NCI-H2107 treated with DMSO at 0.1 percent for 48 hours (cell line): ENCODE results near the gene SF3A1.
"Not testable (repeated sequence)": the region's sequence is repeated elsewhere in the genome, so short reads cannot be mapped to it uniquely, and the experiment has no call there.

ENCODE experiments used
- DNase-seq: peaks from one replicate; lab custom pipeline; 2025; ENCODE audit not compliant: unreplicated experiment; lab: John Stamatoyannopoulos, UW

The SF3A1 gene

GRCh38 chr22:30356449-30357235 lies at the start of gene SF3A1, which contains the start of gene CCDC157:
SF3A1 (minus strand) TSS chr22:30356894; CDS start chr22:30356792, 102 bp downstream.
CCDC157 (plus strand) TSS chr22:30357007; CDS start chr22:30366001, 8,994 bp downstream.
- DNase-seq, result peak; percentile 42

- DNase-seq, result no peak
These were observed 49.7 kb upstream of the SF3A1 start for GRCh38 chr22:30406400-30406799.

DNA sequence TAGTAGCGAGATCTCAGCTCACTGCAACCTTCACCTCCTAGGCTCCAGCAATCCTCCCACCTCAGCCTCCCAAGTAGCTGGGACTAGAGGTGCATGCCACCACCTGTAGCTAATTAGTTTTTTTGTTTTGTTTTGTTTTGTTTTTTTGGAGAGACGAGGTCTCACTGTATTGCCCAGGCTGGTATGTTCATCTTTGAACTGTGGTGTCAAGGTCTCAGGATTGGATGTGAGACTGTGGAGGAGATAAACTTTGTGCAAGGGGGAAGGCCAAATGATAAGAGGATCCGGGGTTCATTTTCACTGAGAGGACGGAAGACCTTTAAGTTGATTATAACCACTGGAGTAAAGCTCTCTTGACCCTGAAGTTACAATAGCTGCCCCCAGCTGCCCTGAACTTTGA lies 49.0 kb upstream of the SF3A1 start:
- DNase-seq, result no peak

GRCh38 chr22:30404307-30404706 lies 47.6 kb upstream of the SF3A1 start:
- DNase-seq, result no peak

- not testable (repeated sequence) for DNase-seq
These were observed 46.0 kb upstream of the SF3A1 start for GRCh38 chr22:30402766-30403104.

GRCh38 chr22:30402028-30402765 lies 45.5 kb upstream of the SF3A1 start:
- no peak for DNase-seq

- DNase-seq, result not testable (repeated sequence)
These were observed 44.3 kb upstream of the SF3A1 start for GRCh38 chr22:30401024-30401423.

- DNase-seq, result no peak
These were observed 43.5 kb upstream of the SF3A1 start for GRCh38 chr22:30400159-30400558.

DNA sequence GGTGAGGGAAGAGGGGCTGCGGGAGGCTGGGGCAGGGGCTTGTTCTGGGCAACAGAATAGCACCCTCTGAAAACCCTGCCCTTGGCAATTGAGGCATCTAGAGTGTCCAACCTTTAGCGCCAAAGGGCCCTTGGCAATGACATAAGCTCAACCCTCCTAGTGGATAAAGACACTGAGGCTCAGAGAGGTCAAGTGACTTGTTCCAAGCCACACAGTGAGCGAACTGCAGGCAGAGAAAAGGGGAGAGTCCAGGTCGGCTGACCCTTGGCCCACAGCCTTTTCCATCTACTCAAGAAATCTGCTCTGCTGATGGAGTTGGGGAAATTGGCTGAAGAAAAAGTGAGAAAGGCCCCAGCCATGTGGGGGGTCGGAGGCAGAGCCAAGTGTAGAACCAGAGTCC lies 43.0 kb upstream of the SF3A1 start:
- no peak for DNase-seq

DNA sequence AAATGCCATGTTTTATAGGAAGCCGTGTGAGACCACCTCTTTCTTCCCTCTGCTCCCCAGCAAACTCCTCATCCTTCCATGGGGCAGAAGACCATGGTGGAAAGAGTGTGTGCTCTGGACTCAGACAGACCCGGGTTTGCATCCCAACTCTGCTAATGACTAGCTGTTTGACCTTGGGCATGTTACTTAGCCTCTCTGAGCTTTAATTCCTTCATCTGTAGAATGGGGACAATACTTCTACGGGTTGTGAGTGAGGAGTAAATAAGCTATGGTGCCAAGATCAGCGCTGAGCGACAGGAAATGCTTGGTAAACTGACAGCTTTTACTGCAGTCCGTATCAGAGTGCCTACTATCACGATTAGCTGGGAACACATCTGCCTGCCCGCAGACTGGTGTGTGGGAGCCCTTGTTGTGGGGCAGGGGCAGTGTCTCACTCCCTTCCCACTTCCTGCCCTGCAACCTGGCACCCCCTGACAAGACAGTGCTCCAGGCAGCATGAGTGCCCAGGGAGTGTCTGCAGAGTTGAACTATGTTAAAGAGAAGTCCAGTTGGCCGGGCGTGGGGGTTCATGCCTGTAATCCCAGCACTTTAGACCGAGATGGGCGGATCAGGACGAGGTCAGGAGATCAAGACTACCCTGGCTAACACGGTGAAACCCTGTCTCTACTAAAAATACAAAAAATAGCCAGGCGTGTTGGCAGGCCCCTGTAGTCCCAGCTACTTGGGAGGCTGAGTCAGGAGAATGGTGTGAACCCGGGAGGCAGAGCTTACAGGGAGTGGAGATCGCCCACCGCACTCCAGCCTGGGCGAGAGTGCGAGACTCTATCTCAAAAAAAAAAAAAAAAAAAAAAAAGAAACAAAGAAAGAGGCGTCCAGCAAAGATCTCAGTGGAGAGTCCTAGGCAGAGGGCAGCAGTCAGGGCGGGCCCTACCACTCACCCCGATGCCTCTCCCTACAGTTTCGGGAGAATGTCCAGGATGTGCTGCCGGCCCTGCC lies 42.3 kb upstream of the SF3A1 start:
- DNase-seq, result no peak

DNA sequence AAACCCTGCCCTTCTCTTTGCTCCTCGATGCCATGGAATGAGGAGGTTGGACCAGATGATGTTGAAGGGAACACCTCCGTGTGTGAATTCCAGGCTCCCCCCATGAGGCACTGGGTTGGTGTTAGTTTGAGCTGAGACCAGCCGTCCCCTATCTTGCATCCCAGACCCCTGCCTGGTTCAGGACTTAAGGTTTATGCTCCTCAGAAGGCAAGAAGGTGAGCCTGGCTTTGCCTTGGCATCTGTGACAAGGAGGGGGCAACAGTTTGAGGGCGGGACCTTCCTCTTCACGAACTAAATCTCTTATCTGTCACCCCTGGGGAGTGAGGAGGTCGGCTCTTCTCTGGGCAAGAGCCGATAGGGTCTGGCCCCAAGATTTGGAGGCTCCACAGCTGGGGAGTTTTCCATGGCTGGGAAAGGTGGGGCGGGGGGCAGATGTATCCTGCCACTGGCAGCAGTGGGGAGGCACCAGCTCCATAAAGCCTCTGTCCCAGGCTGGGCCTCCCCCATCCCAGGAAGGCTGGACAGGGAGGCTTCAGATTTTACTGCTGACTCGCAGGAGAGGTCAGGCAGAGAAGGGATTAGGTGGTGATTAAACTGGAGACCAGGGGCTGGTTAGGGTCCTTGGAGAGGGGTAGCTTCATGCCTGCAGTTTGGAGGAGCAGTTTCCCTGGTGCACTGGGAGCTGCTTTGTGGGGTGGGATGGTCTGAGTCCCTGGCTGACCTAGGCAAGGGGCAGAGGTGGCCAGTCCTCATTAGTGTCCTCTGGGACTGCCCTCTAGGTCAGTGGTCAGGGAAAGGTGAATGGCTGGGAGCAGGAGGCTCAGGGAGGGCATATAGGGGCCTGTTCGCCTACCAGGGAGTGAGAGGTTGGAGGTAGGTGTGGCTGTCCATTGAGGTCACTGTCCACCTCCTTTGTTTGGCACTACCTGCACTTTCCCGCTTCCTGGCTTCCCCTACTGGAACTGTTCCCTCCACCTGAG lies 41.3 kb upstream of the SF3A1 start:
- no peak for DNase-seq

DNA sequence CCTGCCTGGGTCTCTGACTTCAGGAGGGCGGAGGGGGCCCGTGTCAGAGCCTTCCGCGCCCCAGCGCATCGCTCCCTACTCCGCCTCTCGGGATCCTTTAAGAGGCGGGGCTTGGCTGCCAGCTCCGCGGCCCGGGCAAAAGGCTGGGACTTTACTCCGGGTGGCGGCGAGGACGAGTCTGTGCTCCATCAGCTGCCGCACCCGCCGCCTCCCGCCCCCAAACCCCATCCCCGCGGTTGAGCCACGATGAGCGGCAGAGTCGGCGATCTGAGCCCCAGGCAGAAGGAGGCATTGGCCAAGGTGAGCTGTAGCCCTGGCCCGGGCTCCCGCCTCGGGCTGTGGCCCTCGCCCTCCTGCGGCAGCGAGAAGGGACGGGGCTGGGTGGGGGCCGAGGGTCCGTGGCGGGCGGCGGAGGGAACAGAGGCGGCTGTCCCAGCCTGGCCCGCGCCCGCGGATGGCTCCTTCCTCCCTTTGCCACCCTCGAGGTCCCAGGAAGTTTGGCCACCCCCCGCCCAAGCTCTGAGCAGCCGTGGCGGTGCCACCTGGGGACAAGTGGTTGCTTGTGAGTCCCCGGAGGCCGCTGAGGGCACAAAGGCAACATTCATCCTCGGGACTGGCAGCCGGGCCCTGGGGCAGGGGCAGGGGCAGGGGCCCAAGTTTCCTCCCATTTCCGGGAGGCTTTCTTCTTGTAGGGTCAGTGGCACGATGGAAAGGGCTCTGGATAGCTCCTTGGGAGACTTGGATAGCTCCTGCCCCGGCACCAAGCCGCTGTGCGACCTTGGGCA lies 40.4 kb upstream of the SF3A1 start, which contains the start of gene SEC14L2:
Gene SEC14L2 (plus strand): TSS at position 148 of the 785 bp plus-strand sequence. CDS start 99 bp downstream, at position 247.
- DNase-seq, result no peak

DNA sequence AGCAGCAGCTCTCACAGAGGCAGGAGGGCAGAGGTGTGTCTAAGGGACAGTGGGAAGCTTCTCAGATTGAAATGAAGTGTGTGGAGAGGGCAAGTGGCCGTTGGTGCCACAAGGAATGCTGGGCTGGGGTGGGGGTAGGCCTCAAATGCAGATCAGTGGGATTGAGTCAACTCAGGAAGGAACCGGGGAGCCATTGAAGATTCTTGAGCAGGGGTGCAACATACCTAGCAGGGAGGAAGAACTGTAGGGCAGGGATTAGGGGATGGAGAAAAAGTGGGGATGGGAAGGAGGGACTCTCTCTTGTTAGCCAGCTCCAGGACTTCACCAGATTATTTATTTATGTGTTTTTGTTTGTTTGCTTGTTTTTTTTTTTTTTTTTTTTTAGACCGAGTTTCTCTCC lies 37.2 kb upstream of the SF3A1 start:
- DNase-seq, result no peak

- no peak for DNase-seq
These were observed 36.6 kb upstream of the SF3A1 start for GRCh38 chr22:30393322-30393680.

DNA sequence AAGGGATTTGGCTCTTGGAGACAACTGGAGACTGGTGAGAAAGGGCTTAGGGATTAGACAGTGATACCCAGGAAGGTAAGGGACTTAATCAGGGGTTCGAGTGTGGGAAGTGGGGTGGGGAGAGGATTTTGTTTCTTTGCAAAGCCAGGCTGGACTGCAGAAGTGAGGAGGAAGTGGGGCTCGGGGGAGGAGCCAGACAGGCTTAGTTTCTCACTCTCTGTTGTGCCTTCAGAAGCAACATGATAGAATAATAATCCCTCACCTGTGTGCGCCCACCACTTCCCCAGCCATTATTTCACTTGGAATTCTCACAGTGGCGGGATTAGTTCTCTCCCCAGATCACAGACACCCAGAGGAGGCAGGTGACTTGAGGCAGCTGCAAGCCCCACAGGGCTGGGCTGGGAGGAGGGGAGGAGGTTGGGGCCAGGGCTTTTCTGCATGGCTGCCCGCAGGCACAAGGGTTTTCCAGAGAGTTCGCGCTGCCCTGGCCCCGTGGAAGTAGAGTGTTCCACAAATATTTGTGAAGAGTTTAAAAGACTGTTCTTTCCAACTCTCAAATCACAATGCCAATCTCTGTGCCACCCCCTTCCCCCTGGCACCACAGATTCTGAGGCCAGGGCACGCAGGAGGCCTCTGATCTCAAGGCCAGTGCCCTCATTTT lies 36.1 kb upstream of the SF3A1 start:
- no peak for DNase-seq

GRCh38 chr22:30390974-30391691 lies 34.4 kb upstream of the SF3A1 start:
- DNase-seq, result peak; percentile 6

DNA sequence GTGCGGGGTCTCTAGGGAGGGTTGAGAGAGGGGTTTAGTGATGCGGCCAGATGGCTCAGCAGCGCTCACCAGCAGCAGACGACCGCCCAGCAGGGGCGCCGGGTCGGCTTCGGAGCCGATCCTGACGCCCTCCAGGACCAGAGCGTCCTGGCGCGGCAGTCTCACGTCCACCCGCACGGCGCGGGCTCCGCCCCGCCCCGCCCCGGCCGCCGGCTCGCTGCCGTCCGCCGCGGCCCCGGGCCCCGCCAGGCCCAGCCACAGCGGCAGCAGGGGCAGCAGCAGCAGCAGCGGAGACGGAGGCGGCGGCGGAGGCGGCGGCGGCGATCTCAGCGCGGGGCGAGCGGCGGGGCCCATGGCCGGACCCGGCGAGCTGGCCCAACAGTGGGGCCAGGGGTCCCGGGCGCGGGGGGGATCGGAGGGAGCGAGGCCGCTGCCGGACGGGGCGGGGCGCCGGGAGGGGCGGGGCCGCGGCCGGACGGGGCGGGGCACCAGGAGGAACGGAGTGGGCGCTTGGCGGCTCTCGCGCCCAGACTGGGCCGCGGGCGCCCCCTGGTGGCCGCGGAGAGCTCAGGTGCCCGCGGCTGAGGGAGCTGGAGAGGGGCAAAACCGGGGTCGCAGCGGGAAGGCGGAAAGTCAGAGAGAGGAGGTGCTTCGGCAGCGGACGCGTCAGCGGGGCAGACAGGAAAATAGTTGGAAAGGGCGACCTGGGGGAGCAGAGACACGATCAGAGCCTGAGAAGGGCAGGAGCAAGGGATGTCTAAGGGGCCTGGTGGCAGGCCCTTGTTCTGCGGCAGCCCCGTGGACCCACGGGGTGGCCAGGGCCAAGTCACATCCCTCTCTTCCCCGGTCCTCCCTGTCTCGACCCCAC lies 30.5 kb upstream of the SF3A1 start, which contains the start of gene RNF215:
Gene RNF215 (minus strand): TSS at position 452 of the 868 bp plus-strand sequence. CDS start 98 bp downstream, at position 354.
- DNase-seq, result peak; percentile 22
